ENCODE measurements around the gene EEF1A1. TPM values are rescaled to one million over a fixed set of nuclear protein-coding genes. Genes with fewer than 3 reads are reported as not detected.
A peak's percentile ranks its signal among the peaks of the same experiment; 100 is the strongest.
"Not testable (repeated sequence)": the region's sequence is repeated elsewhere in the genome, so short reads cannot be mapped to it uniquely, and the experiment has no call there.

The EEF1A1 gene
- total RNA-seq, 2 donors from 2014 or later, result 4,267 to 4,798 TPM

GRCh38 chr6:73521351-73521985 is 636 bp upstream of the EEF1A1 start:
- intact Hi-C loops (cut with DNase I), result no loop called here
- no peaks in the 10 kb centered on the region for H3K9me3 ChIP-seq

DNA sequence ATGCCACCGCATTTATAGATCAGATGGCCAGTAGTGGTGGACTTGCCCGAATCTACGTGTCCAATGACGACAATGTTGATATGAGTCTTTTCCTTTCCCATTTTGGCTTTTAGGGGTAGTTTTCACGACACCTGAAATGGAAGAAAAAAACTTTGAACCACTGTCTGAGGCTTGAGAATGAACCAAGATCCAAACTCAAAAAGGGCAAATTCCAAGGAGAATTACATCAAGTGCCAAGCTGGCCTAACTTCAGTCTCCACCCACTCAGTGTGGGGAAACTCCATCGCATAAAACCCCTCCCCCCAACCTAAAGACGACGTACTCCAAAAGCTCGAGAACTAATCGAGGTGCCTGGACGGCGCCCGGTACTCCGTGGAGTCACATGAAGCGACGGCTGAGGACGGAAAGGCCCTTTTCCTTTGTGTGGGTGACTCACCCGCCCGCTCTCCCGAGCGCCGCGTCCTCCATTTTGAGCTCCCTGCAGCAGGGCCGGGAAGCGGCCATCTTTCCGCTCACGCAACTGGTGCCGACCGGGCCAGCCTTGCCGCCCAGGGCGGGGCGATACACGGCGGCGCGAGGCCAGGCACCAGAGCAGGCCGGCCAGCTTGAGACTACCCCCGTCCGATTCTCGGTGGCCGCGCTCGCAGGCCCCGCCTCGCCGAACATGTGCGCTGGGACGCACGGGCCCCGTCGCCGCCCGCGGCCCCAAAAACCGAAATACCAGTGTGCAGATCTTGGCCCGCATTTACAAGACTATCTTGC is 725 bp downstream of the EEF1A1 start:
- peaks cover 60% of the 10 kb centered on the region for H3K4me1 ChIP-seq
- intact Hi-C loops (cut with DNase I), result loop anchor here (5.0 kb wide), 1 partner anchor 87 kb away; no protein-coding TSS in a partner anchor
- WGBS, 2 donors, result 0 to 1% methylated on average over 45 to 55 of the region's 56 CpGs

More at GRCh38 chr6:73521351-73521985, 636 bp upstream of the EEF1A1 start:
- Histone ChIP-seq H3K4me3 (peak overlapping the region; percentile 28), H3K27ac (peak overlapping the region; percentile 97 to 100 (median 100)), H3K36me3 (replicated peaks in 1 of 2; ENCODE audit: insufficient read depth in 1 of 2, low read depth in 2 of 2) (peaks cover 0 to 17% of the 10 kb centered on the region in 2 donors), H3K27me3 (no peaks in the 10 kb centered on the region), H3K4me1 (peaks cover 46% of the 10 kb centered on the region)
- TF ChIP-seq, protein P1, sequence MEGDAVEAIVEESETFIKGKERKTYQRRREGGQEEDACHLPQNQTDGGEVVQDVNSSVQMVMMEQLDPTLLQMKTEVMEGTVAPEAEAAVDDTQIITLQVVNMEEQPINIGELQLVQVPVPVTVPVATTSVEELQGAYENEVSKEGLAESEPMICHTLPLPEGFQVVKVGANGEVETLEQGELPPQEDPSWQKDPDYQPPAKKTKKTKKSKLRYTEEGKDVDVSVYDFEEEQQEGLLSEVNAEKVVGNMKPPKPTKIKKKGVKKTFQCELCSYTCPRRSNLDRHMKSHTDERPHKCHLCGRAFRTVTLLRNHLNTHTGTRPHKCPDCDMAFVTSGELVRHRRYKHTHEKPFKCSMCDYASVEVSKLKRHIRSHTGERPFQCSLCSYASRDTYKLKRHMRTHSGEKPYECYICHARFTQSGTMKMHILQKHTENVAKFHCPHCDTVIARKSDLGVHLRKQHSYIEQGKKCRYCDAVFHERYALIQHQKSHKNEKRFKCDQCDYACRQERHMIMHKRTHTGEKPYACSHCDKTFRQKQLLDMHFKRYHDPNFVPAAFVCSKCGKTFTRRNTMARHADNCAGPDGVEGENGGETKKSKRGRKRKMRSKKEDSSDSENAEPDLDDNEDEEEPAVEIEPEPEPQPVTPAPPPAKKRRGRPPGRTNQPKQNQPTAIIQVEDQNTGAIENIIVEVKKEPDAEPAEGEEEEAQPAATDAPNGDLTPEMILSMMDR (IDR thresholded peaks at IDR 0.05), result no peak
- TF ChIP-seq POLR2A (IDR thresholded peaks at IDR 0.05), result peak in 1 of 3 donors; percentile 23
- ATAC-seq, result peak; percentile 56
- peak in 3 of 4 donors; percentile 72 to 79 (median 73) for DNase-seq
- 0% methylated on average over 10 to 35 of the region's 36 CpGs for WGBS, 2 donors

GRCh38 chr6:73518982-73519881 is 1.6 kb downstream of the EEF1A1 start:
- peak overlapping the region; percentile 97 to 100 (median 100) for H3K27ac ChIP-seq
- 8% methylated on average over 7 to 8 of the region's 8 CpGs for WGBS, 2 donors
- not testable (repeated sequence) for H3K9me3 ChIP-seq, DNase-seq, ATAC-seq, H3K27me3 ChIP-seq
- H3K4me1 ChIP-seq, result peaks cover 62% of the 10 kb centered on the region
- H3K4me3 ChIP-seq, result peak overlapping the region in 1 of 2 donors; percentile 97
- H3K36me3 ChIP-seq (replicated peaks in 1 of 2; ENCODE audit: insufficient read depth in 1 of 2, low read depth in 2 of 2), result peaks cover 0 to 20% of the 10 kb centered on the region in 2 donors
- intact Hi-C loops (cut with DNase I), result loop anchor here (5.0 kb wide), 1 partner anchor 88 kb away; no protein-coding TSS in a partner anchor

More for the DNA sequence above, 725 bp downstream of the EEF1A1 start:
- no peaks in the 10 kb centered on the region for H3K27me3 ChIP-seq
- ATAC-seq (peak; percentile 16), DNase-seq (peak; percentile 66 to 75 (median 71))
- H3K9me3 ChIP-seq, result no peaks in the 10 kb centered on the region
- peak overlapping the region; percentile 97 to 100 (median 100) for H3K27ac ChIP-seq
- TF ChIP-seq, protein P1 (IDR thresholded peaks at IDR 0.05), result no peak
- no peak for TF ChIP-seq POLR2A (IDR thresholded peaks at IDR 0.05)
- peaks cover 0 to 20% of the 10 kb centered on the region in 2 donors for H3K36me3 ChIP-seq (replicated peaks in 1 of 2; ENCODE audit: insufficient read depth in 1 of 2, low read depth in 2 of 2)
- H3K4me3 ChIP-seq, result peak overlapping the region; percentile 92 to 97

GRCh38 chr6:73518100-73518981 is 2.5 kb downstream of the EEF1A1 start:
- Histone ChIP-seq H3K27ac (peak overlapping the region; percentile 25 to 100 (median 68)), H3K36me3 (replicated peaks in 1 of 2; ENCODE audit: insufficient read depth in 1 of 2, low read depth in 2 of 2) (peaks cover 0 to 20% of the 10 kb centered on the region in 2 donors), H3K4me1 (peaks cover 59% of the 10 kb centered on the region)
- not testable (repeated sequence) for H3K9me3 ChIP-seq, ATAC-seq, H3K4me3 ChIP-seq, H3K27me3 ChIP-seq
- 7 to 10% methylated on average over 11 to 19 of the region's 19 CpGs for WGBS, 2 donors
- DNase-seq, result peak in 1 of 4 donors; percentile 8
- peak in 1 of 3 donors; percentile 2 for TF ChIP-seq POLR2A (IDR thresholded peaks at IDR 0.05)
- intact Hi-C loops (cut with DNase I), result loop anchor here (5.0 kb wide), 1 partner anchor 89 kb away; no protein-coding TSS in a partner anchor
